Islet of Langerhans (tissue), 1 donor: ENCODE measurements around the gene TGFBR2.

Experiments
- FAIRE-seq: peaks from one replicate; lab custom pipeline; 2011; peaks lifted over from hg19 to GRCh38; lab: Jason Lieb, UNC

Gene TGFBR2

GRCh38 chr3:30637310-30638219 is 31.2 kb downstream of the TGFBR2 start:
- no peak for FAIRE-seq

- no peak for FAIRE-seq
Observed at GRCh38 chr3:30638685-30639412, 32.4 kb downstream of the TGFBR2 start.

- no peak for FAIRE-seq
Observed at GRCh38 chr3:30639937-30640336, 33.5 kb downstream of the TGFBR2 start.

- FAIRE-seq: no peak
Observed at GRCh38 chr3:30640851-30641250, 34.5 kb downstream of the TGFBR2 start.

- FAIRE-seq: no peak
Observed at GRCh38 chr3:30641416-30642251, 35.2 kb downstream of the TGFBR2 start.

- no peak for FAIRE-seq
Observed at GRCh38 chr3:30642849-30643361, 36.5 kb downstream of the TGFBR2 start.

GRCh38 chr3:30643763-30644462 is 37.5 kb downstream of the TGFBR2 start:
- no peak for FAIRE-seq

- FAIRE-seq: no peak
Observed at GRCh38 chr3:30644615-30645014, 38.2 kb downstream of the TGFBR2 start.

- FAIRE-seq: no peak
Observed at GRCh38 chr3:30645077-30645476, 38.7 kb downstream of the TGFBR2 start.

GRCh38 chr3:30646181-30646876 is 39.9 kb downstream of the TGFBR2 start:
- FAIRE-seq: no peak

GRCh38 chr3:30646961-30647752 is 40.8 kb downstream of the TGFBR2 start:
- no peak for FAIRE-seq

GRCh38 chr3:30648670-30649357 is 42.4 kb downstream of the TGFBR2 start:
- FAIRE-seq: no peak

- FAIRE-seq: no peak
Observed at GRCh38 chr3:30649572-30650318, 43.3 kb downstream of the TGFBR2 start.

GRCh38 chr3:30650348-30650995 is 44.1 kb downstream of the TGFBR2 start:
- FAIRE-seq: no peak

- FAIRE-seq: no peak
Observed at GRCh38 chr3:30654269-30654668, 47.9 kb downstream of the TGFBR2 start.

GRCh38 chr3:30655187-30655812 is 48.9 kb downstream of the TGFBR2 start:
- FAIRE-seq: no peak

- no peak for FAIRE-seq
Observed at GRCh38 chr3:30656624-30657141, 50.3 kb downstream of the TGFBR2 start.

GRCh38 chr3:30657914-30658313 is 51.5 kb downstream of the TGFBR2 start:
- FAIRE-seq: no peak
